Activated naive CD4-positive, alpha-beta T cell treated with anti-CD3 and anti-CD28 coated beads, Interleukin-2, amount 50 U/mL, for 72 hours (primary cell): ENCODE measurements around the gene CIZ1. TPM values are rescaled to one million over a fixed set of nuclear protein-coding genes. Genes with fewer than 3 reads are reported as not detected.

Experiments used
- ATAC-seq, 2 donors: fragments of 150-1000 bp; cut with Tn5 transposase; 2 replicates each; pipeline ENCODE4 v1.10.0; 2021; ENCODE audit warnings: mild to moderate bottlenecking in 2 of 2, moderate library complexity in 2 of 2
- DNase-seq, 2 donors: peaks; one replicate each; pipeline ENCODE4 v3.0.0; 2021 to 2022; ENCODE audit warnings: low spot score in 2 of 2
- H3K27ac Mint-ChIP-seq, 2 donors: one replicate each; pipeline ENCODE4 v1.8.0; 2022; ENCODE audit warnings: mild to moderate bottlenecking in 2 of 2, mixed read lengths in 2 of 2
- H3K36me3 Mint-ChIP-seq, 2 donors: one replicate each; pipeline ENCODE4 v1.8.0; 2022; ENCODE audit warnings: mixed read lengths in 2 of 2
- H3K9me3 Mint-ChIP-seq, 2 donors: one replicate each; pipeline ENCODE4 v1.8.0; 2022; ENCODE audit warnings: mixed read lengths in 2 of 2
- total RNA-seq, 2 donors: library from RNA; stranded (reverse); gene quantifications; one replicate each; pipeline ENCODE4 v1.2.3, GENCODE V29; 2022

The CIZ1 gene
- total RNA-seq, 2 donors from 2014 or later = 60.1 to 111 TPM

DNA sequence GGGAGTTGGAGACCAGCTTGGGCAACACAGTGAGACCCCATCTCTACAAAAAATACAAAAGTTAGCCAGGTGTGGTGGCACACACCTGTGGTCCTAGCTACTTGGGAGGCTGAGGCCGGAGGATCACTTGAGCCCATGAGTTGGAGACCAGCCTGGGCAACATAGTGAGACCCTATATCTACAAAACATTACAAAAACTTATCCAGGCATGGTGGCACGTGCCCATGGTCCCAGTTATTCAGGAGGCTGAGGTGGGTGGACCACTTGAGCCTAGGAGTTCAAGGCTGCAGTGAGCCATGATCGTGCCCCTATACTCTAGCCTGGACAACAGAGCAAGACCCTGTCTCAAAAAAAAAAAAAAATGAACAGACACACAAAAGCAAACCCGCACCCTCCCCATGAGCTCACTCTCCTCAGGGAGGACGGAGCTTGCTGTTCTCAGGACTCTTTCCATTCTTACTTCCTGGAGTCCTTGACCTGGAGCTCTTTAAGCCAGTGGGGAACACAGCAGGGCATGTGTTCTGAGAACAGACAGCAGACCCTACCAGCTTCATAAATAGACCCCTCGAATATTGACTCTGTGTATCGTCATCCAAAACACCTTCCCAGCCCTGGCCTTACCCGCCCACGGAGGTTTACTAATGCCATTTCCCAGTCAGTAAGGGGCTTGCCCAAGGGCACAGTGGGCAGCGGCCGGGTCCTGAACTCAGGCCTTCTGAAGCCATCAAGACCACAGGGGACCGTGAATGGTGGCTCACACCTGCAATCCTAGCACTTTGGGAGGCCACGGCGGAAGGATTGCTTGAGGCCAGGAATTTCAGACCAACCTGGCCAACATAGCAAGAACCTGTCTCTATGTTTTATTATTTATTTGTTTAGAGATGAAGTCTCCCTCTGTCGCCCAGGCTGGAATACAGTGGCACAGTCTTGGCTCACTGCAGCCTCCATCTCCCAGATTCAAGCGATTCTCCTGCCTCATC, 75.0 kb downstream of the CIZ1 start:
- DNase-seq (no peak), ATAC-seq (no peak)
- Mint-ChIP-seq H3K9me3 (no peaks in the 10 kb centered on the region), H3K36me3 (no peaks in the 10 kb centered on the region), H3K27ac (peak overlapping the region in 1 of 2 donors; percentile 65)

Other genes with a start within 250 kb of the CIZ1 start
- 10 to 100 TPM; 63.1 to 96.5 TPM for gene EEIG1, start 210.6 kb downstream of the CIZ1 start, total RNA-seq
- gene NAIF1, start 124.3 kb downstream of the CIZ1 start, total RNA-seq = 10 to 100 TPM in 1 of 2 donors, 1 to 10 TPM in 1; 9.8 to 12.7 TPM
- gene SLC25A25, start 123.3 kb downstream of the CIZ1 start, total RNA-seq = 10 to 100 TPM; 10.9 to 19.0 TPM
- gene PTGES2, start 63.8 kb downstream of the CIZ1 start, total RNA-seq = 10 to 100 TPM in 1 of 2 donors, 1 to 10 TPM in 1; 6.6 to 50.6 TPM
- gene LCN2, start 42.1 kb downstream of the CIZ1 start, total RNA-seq = not detected
- 10 to 100 TPM; 67.6 to 82.2 TPM for gene BBLN, start 31.3 kb downstream of the CIZ1 start, total RNA-seq
- 1 to 10 TPM; 1.6 to 5.1 TPM for gene DNM1, start 11.8 kb upstream of the CIZ1 start, total RNA-seq
- gene GOLGA2, start 84.4 kb upstream of the CIZ1 start, total RNA-seq = 10 to 100 TPM; 46.2 to 54.3 TPM
- 10 to 100 TPM; 15.6 to 16.9 TPM for gene SWI5, start 84.7 kb upstream of the CIZ1 start, total RNA-seq
- gene TRUB2, start 130.9 kb upstream of the CIZ1 start, total RNA-seq = 10 to 100 TPM; 25.6 to 35.9 TPM
- 10 to 100 TPM; 33.9 to 38.3 TPM for gene COQ4, start 131.3 kb upstream of the CIZ1 start, total RNA-seq
- gene SLC27A4, start 149.0 kb upstream of the CIZ1 start, total RNA-seq = 10 to 100 TPM in 1 of 2 donors, 1 to 10 TPM in 1; 9.4 to 10.2 TPM
- 10 to 100 TPM; 36.4 to 77.9 TPM for gene URM1, start 179.8 kb upstream of the CIZ1 start, total RNA-seq
- gene CERCAM, start 229.3 kb upstream of the CIZ1 start, total RNA-seq = 1 to 10 TPM; 1.2 to 3.2 TPM